Body of pancreas (tissue), 4 donors: ENCODE measurements around the gene DNTT. TPM values are rescaled to one million over a fixed set of nuclear protein-coding genes. Genes with fewer than 3 reads are reported as not detected.

ENCODE experiments used
- ATAC-seq: fragments of 150-250 bp; one replicate; pipeline ENCODE4 v1.9.1; 2016
- DNase-seq, 4 donors: peaks; one replicate each; pipeline ENCODE4 v3.0.0-alpha.2; 2019
- H3K27ac ChIP-seq, 4 donors: fragments of 200-600 bp; sonication (generic); 1 replicate in 3 of 4; 2 replicates in 1 of 4; pipeline versions ENCODE4 v1.5.1 to v1.6.1; 2016 to 2019; ENCODE audit warnings: mild to moderate bottlenecking in 1 of 4, mixed read lengths in 1 of 4, moderate library complexity in 1 of 4
- H3K27me3 ChIP-seq, 2 donors: fragments of 200-600 bp; sonication (generic); one replicate each; pipeline ENCODE4 v1.6.0; 2016; ENCODE audit warnings: mild to moderate bottlenecking in 1 of 2
- H3K36me3 ChIP-seq, 2 donors: fragments of 200-600 bp; sonication (generic); replicated peaks in 1 of 2; 2 replicates each; pipeline ENCODE4 v1.5.1; 2016; ENCODE audit warnings: low read depth in 2 of 2; ENCODE audit not compliant: insufficient read depth in 1 of 2
- H3K4me1 ChIP-seq: fragments of 200-600 bp; sonication (generic); one replicate; pipeline ENCODE4 v1.6.0; 2016
- H3K4me3 ChIP-seq, 2 donors: fragments of 200-600 bp; sonication (generic); 1 replicate in 1 of 2; 2 replicates in 1 of 2; pipeline ENCODE4 v1.5.1; 2016 to 2019
- H3K9me3 ChIP-seq, 3 donors: fragments of 200-600 bp; sonication (generic); 1 replicate in 2 of 3; 2 replicates in 1 of 3; pipeline ENCODE4 v1.5.1; 2016
- POLR2A ChIP-seq, 3 donors: fragments of 450-650 bp; IDR thresholded peaks; one replicate each; pipeline ENCODE4 v1.6.1; 2016; ENCODE audit warnings: antibody characterized with exemption in 3 of 3, mild to moderate bottlenecking in 2 of 3
- WGBS, 2 donors: methylation state at CpG; one replicate each; pipeline ENCODE4 v1.1.5; 2017; 5-methylcytosine and 5-hydroxymethylcytosine counted together
- intact Hi-C: fragments of 100-400 bp; cut with DNase I; formaldehyde crosslinking; loops from one replicate; pipeline ENCODE4 v1.15.1; 2023
- total RNA-seq, 2 donors: library from RNA; depleted of rRNA; stranded (reverse); fragments of >200 nt; gene quantifications; one replicate each; pipeline ENCODE4 v1.1.0, GENCODE V29; 2016
- TF ChIP-seq, protein P1 (sequence below), 7 experiments: fragments of 450-650 bp in 4 of 7; fragments of 200-600 bp in 3 of 7; sonication (generic) in 3 of 7; IDR thresholded peaks; one replicate each; pipeline ENCODE4 v1.5.1; 2016 to 2019; ENCODE audit warnings: antibody characterized with exemption in 7 of 7

DNTT gene
- total RNA-seq, 2 donors from 2014 or later: not detected

GRCh38 chr10:96289218-96289910, 14.9 kb upstream of the DNTT start:
- intact Hi-C loops: no loop called here
- DNase-seq (no peak), ATAC-seq (no peak)
- no peak overlapping the region for H3K4me3 ChIP-seq
- TF ChIP-seq, protein P1, sequence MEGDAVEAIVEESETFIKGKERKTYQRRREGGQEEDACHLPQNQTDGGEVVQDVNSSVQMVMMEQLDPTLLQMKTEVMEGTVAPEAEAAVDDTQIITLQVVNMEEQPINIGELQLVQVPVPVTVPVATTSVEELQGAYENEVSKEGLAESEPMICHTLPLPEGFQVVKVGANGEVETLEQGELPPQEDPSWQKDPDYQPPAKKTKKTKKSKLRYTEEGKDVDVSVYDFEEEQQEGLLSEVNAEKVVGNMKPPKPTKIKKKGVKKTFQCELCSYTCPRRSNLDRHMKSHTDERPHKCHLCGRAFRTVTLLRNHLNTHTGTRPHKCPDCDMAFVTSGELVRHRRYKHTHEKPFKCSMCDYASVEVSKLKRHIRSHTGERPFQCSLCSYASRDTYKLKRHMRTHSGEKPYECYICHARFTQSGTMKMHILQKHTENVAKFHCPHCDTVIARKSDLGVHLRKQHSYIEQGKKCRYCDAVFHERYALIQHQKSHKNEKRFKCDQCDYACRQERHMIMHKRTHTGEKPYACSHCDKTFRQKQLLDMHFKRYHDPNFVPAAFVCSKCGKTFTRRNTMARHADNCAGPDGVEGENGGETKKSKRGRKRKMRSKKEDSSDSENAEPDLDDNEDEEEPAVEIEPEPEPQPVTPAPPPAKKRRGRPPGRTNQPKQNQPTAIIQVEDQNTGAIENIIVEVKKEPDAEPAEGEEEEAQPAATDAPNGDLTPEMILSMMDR (IDR thresholded peaks at IDR 0.05): no peak
- TF ChIP-seq POLR2A (IDR thresholded peaks at IDR 0.05): no peak
- H3K4me1 ChIP-seq: peaks cover 24% of the 10 kb centered on the region
- no peaks in the 10 kb centered on the region for H3K27me3 ChIP-seq
- H3K9me3 ChIP-seq: no peaks in the 10 kb centered on the region
- H3K27ac ChIP-seq: no peak overlapping the region
- H3K36me3 ChIP-seq: no peaks in the 10 kb centered on the region
- 94% methylated on average over 9 of the region's 9 CpGs for WGBS, 2 donors

- H3K4me3 ChIP-seq: no peak overlapping the region
- H3K9me3 ChIP-seq: no peaks in the 10 kb centered on the region
- no peak for TF ChIP-seq POLR2A (IDR thresholded peaks at IDR 0.05)
- TF ChIP-seq, protein P1 (IDR thresholded peaks at IDR 0.05): no peak
- no peak for DNase-seq
- no peak for ATAC-seq
- intact Hi-C loops: loop anchor here (10.0 kb wide), 1 partner anchor 276 kb away; no protein-coding TSS in a partner anchor
- no peaks in the 10 kb centered on the region for H3K27me3 ChIP-seq
- H3K36me3 ChIP-seq: no peaks in the 10 kb centered on the region
- WGBS, 2 donors: 80 to 87% methylated on average over 4 of the region's 4 CpGs
- H3K27ac ChIP-seq: no peak overlapping the region
- H3K4me1 ChIP-seq: peaks cover 24% of the 10 kb centered on the region
Measured at GRCh38 chr10:96290368-96291133, 13.7 kb upstream of the DNTT start.

DNA sequence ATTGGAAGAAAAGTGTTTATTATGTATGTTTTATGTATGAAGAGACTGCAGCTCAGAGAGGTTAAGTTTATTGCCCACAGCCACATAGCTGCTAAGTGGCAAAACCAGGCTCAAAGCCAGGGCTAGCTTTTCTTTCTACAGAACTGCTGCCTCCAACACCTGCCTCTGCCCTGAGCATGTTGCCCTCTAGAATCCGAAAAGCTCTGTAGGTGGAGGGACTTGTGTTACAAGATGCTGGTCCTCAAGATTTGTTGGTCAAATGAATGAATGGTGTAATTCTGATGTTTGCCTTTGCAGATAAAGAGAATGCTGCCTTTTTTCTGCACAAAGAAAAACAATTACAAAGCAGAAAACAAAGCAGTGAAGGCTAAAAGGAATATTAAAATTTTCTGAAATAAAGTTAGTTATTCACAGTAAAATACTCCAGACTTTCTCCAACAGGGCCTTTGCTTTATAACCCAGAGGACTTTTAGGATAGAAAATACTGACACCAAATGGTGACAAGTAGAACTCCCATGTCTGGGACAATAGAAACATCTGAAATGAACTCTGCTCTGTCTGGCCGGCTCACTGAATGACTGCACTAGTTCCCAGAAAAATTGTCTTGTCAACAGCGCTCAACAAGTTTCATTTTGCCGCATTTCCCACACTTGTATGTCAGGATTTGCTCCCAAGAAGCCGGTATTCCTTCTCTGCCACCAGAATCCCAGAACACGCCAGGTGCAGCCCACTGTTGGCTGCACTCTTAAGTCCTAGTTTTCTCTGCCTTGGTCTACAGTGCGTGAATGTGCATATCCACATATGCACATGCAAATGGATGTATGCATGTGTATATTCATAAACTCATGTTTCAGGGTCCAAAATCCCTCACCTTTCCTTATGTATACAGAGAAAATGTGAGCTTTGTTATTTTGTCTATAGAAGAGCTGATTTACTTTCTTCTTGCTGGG, 11.0 kb upstream of the DNTT start:
- ATAC-seq (peak; percentile 91), DNase-seq (peak; percentile 33 to 45 (median 42))
- H3K27me3 ChIP-seq: no peaks in the 10 kb centered on the region
- intact Hi-C loops: loop anchor here (10.0 kb wide), 1 partner anchor 278 kb away; no protein-coding TSS in a partner anchor
- H3K4me1 ChIP-seq: peaks cover 6% of the 10 kb centered on the region
- WGBS, 2 donors: 27 to 30% methylated on average over 7 of the region's 7 CpGs
- H3K4me3 ChIP-seq: no peak overlapping the region
- H3K27ac ChIP-seq: no peak overlapping the region
- TF ChIP-seq, protein P1 (IDR thresholded peaks at IDR 0.05): peak; percentile 39 to 87 (median 77)
- no peak for TF ChIP-seq POLR2A (IDR thresholded peaks at IDR 0.05)
- no peaks in the 10 kb centered on the region for H3K36me3 ChIP-seq
- no peaks in the 10 kb centered on the region for H3K9me3 ChIP-seq

- TF ChIP-seq POLR2A (IDR thresholded peaks at IDR 0.05): no peak
- TF ChIP-seq, protein P1 (IDR thresholded peaks at IDR 0.05): no peak
- DNase-seq (no peak), ATAC-seq (no peak)
- H3K9me3 ChIP-seq: no peaks in the 10 kb centered on the region
- H3K4me1 ChIP-seq: no peaks in the 10 kb centered on the region
- no peak overlapping the region for H3K4me3 ChIP-seq
- no peaks in the 10 kb centered on the region for H3K27me3 ChIP-seq
- intact Hi-C loops: loop anchor here (5.0 to 10.0 kb wide), 2 partner anchors 63 to 281 kb away; no protein-coding TSS in a partner anchor
- 43 to 47% methylated on average over 4 of the region's 4 CpGs for WGBS, 2 donors
- H3K27ac ChIP-seq: no peak overlapping the region
- no peaks in the 10 kb centered on the region for H3K36me3 ChIP-seq
Measured at GRCh38 chr10:96295475-96295874, 8.8 kb upstream of the DNTT start.
